NCI-H2029 (cell line): ENCODE data around the gene CYBC1.
"Not testable (repeated sequence)": the region's sequence is repeated elsewhere in the genome, so short reads cannot be mapped to it uniquely, and the experiment has no call there.

Experiments
- DNase-seq: peaks from one replicate; lab custom pipeline; 2025; lab: John Stamatoyannopoulos, UW

CYBC1 gene

DNA sequence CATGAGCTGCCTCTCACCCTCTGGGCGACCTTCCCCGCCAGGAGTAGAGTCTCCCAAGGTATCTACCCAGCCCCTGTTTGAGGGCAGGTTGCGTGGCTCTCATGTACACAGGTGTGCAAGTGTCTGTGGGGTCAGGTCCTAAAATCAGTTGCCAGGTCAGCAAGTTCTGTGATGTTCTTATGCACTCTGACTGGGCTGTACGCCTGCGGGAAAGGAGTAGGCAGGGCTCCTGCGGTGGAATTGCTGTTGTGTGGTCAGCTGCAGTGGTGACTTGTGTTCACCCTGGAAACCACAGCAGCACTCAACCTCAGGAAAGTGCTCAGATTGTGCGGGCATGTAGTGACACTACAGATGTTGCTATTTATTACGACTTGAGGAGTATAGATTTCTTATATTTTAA lies 27.4 kb upstream of the CYBC1 start:
- DNase-seq, result no peak

- no peak for DNase-seq
These were observed 24.9 kb upstream of the CYBC1 start for GRCh38 chr17:82475458-82475857.

DNA sequence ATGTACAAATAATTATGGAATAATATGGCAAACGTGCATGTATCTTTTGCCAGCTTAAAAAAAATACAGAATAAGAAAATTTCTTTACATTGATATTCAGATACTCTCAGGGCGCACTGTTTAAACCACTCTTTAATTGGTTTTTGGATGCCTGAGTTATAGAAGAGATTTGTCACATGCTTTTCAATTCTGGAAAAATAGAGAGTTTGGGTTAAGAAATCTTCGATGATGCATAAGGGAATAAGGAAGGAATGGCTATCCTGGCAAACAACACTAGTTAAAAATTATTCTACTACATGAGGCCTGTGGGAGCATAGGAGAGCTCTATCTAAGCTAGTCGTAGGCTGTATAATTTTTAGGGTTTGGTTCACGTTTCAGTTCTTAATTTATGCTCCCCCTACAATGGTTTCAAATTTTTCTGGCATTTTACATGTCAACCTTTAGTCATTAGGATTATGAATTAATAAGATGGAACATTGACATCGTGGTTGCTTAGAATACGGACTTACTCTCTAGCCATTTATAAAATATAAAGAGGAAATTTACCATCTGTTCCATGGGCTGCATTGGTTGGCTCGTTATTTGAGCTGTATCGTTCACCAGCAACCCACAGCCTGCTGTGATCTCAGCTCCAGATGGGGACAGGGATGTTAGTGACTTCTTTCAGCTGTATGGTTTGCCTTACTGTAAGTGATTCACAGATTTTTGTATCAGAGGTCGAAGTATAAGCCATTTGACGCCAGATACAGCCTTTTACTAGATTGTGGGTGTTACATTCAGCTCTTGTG lies 23.9 kb upstream of the CYBC1 start:
- DNase-seq, result no peak

- DNase-seq, result no peak
These were observed 19.5 kb upstream of the CYBC1 start for GRCh38 chr17:82470065-82470464.

GRCh38 chr17:82468692-82469091 lies 18.1 kb upstream of the CYBC1 start:
- no peak for DNase-seq

DNA sequence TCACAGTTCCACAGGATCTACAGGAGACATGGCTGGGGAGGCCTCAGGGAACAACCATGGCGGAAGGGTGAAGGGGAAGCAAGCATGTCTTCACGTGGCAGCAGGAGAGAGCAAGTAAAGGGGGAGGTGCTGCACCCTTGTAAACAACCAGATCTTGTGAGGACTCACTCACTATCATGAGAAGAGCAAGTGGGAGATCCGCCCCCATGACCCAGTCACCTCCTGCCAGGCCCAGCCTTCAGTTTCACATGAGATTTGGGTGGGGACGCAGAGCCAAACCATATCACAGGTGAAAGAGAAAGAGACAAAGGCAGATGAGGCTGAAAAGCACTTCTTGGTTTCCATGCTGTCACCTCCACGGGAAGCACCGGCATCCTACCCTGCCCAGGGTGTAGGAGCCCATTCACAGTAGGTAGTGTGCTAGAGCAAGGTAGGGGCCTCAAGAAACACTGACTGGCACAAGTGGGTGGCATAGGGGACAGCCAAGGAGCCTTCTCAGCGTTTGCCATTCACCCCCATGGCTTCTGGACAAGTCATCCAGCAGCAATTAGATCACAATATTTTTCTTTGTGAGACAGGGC lies 14.6 kb upstream of the CYBC1 start:
- no peak for DNase-seq

DNA sequence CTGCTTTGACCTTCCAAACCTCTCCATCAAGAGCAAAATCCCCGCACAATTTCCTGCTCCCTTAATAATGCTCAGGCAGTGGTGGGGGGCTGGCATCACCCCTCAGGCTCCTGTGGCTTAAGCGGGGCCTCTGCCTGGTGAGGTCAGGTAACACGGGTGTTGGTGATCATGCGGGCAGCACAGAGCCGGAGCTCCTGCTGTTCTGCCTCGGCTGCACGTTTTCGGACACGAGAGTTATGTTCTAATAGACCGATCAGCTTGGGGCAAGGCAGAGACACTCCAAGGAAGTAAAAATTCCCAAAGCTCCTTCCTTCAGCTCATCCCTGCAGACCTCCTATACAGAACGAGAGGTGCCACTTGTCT lies 14.0 kb upstream of the CYBC1 start:
- DNase-seq, result no peak

DNA sequence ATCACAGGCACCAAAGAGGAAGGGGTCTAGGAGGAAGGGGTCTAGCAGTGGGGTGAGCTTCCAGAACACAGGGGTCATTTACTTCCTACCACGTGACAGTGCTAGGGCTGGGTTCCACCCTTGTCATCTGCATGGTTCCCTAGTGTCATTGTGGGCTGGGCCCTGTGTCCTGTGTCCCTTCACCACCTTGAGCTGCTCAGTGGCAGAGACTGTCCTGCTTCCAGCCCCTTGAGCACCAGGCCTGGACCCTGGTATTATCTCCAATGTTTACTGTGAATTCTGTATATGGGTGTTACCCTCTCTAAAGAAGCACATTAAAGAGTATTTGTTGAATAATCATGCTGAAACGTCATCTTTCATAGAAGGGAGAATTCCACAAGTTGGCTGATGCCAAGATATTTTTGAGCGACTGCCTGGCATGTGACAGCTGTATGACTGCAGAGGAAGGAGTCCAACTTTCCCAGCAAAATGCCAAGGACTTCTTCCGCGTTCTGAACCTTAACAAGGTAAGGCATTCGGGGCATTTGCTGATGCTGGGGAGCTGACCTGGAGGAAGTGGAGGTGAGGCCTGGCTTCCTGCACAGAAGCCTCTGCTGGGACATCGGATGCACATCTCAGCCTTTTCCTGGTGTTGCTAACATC lies 13.5 kb upstream of the CYBC1 start:
- DNase-seq, result no peak

GRCh38 chr17:82463391-82463790 lies 12.8 kb upstream of the CYBC1 start:
- DNase-seq, result no peak

DNA sequence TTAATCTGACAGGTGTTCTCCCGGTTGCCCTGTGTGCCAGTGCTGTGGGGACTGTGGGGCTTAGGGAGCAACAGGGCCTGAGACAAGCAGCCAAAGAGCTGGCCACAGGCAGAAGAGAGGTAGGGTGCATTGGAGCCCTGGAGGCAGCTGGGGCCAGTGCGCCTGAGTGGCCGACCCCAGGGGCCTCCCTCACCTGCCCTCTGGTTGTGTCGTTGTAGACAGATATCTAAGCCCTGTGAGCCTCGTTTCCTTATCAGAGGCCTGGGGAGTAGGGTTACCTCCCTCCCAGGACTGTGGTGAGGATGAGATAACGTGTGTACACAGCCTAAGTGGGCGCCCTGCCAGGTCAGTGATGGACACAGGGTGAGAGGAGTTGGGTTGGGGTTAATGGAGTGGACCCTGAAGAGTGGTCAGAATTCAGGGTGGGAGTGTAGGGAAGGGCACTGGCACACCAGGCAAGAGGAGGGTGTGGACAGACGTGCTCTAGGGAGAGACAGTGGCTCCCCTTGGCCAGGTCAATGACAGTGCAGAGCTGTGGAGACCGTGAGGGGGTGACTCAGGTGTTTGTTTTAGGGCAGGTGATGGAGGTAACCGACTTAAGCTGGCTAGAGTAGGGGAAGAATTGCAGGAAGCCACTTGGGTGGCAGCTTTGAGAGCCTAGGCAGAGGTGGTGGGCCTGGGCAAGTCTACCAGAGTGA lies 11.4 kb upstream of the CYBC1 start:
- DNase-seq, result peak; percentile 83

DNA sequence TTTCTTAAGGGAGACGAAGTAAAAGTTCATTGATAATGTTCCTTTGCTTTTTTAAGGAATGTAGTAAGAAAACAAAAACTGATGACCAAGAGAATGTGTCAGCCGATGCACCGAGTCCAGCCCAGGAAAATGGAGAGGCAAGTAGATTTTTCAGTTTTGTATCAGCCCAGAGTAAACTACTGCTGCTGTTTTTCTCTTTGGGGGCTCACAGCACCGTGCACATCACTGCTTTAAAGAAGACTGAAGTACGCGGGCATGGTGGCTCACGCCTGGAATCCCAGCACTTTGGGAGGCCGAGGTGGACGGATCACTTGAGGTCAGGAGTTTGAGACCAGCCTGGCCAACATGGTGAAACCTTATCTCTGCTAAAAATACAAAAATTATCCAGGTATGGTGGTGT lies 9.4 kb upstream of the CYBC1 start:
- not testable (repeated sequence) for DNase-seq

DNA sequence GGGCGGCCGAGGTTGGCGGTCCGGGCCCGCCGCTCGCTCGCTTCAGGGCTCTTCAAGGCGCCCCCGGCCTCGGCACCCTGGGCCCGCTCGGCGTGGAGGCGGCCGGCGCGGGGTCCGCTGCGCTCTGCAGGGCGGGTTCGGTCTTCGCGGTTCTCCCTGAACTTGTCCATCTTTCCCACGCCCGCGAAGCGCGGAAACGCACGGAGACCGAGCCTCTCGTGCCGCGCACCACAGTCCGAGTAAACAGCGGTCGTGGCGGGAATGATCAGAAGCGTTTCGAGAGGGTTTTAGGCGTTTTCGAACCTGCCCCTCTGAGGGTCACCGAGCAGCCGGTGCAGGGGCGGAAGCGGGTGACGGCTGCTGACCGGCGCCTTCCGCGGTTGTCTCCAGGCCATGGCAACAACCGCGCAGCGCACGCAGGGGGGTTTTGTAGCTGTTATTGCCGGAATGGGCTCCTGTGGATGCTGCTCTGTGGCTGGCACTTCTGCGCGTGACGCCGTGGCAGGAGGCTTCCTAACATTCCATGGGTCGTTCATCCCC lies 8.4 kb upstream of the CYBC1 start:
- no peak for DNase-seq

- peak; percentile 93 for DNase-seq
These were observed 7.8 kb upstream of the CYBC1 start, which contains the start of gene NARF for GRCh38 chr17:82458179-82458884. NARF (plus strand) TSS chr17:82458741; CDS start chr17:82458804, 63 bp downstream.

DNA sequence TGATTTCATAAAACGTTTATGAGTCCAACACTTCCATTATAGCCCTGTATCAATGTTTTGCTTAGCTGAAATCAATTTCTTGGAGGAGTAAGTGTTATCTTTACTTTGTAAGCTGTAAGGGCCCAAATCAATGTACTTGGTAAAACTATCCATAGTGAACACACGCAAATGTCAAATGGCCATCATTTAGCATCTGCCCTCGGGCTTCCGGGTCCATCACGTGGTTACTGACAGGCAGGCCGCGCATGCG lies 7.3 kb upstream of the CYBC1 start:
- DNase-seq, result no peak

DNA sequence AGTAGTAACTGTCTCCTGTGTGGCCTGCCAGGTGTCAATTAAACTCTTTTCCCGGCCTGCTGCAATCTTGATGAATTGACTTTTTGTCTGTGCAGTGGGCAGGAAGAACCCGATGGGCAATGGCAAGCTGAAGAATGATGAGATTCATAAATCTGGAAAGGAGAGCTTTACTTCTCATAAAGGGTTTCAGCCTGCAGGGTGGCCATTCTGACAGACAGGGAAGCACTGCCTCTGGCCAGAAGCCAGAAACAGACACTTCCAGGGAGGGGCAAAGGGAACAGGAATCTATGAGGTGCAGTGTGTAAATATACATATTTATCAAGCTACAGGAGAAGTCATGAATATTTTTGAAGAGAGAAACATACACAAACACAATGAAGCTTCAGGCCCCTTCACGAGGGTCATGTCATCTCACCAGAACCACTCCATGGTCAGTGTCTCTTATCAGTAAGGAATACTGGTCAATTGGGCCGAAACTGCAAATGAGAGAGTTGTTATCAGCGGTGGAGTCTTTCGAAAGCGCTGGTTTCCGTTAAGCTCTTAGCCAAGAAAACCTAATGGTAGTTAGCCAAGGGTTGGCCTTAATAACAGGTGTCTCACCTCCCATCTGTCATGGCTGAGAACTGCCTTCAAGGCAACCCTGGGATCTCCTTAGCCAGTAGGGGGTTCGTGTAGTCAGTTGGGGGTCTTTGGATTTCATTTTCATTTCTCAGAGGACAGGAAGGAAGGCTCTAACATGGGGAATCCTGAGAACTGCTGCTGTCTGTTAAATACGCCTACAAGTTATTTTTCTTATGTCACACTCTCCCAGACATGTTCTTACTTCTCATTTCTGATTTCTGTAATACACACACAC lies 6.7 kb upstream of the CYBC1 start:
- DNase-seq, result peak; percentile 55

DNA sequence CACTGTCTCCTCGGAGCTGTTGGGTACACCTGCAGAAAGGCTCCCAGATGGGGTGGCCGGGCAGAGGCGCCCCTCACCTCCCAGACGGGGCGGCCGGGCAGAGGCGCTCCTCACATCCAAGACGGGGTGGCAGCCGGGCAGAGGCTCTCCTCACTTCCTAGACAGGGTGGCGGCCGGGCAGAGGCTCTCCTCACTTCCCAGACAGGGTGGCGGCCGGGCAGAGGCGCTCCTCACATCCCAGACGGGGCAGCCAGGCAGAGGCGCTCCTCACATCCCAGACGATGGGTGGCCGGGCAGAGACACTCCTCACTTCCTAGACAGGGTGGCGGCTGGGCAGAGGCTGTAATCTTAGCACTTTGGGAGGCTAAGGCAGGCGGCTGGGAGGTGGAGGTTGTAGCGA lies 3.2 kb upstream of the CYBC1 start:
- DNase-seq, result not testable (repeated sequence)

- not testable (repeated sequence) for DNase-seq
These were observed 2.6 kb upstream of the CYBC1 start for GRCh38 chr17:82453151-82453550.

GRCh38 chr17:82452162-82452561 lies 1.6 kb upstream of the CYBC1 start:
- no peak for DNase-seq

DNA sequence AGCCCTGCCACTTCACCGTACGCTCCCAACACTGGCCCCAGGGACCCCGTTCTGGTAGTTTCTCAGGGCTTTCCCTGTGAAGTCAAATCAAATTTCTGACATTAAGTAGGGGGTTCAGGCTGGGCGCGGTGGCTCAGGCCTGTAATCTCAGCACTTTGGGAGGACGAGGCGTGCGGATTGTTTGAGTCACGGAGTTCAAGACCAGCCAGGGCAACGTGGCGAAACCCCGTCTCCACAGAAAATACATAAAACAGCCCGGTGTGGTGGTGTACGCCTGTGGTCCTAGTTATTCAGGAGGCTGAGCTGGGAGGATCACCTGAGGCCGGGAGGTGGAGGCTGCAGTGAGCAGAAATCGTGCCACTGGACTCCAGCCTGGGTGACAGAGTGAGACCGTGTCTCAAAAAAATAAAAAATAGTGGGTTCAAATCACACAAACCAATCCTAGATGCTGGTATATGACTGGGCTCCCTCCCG lies 632 bp downstream of the CYBC1 start:
- no peak for DNase-seq

DNA sequence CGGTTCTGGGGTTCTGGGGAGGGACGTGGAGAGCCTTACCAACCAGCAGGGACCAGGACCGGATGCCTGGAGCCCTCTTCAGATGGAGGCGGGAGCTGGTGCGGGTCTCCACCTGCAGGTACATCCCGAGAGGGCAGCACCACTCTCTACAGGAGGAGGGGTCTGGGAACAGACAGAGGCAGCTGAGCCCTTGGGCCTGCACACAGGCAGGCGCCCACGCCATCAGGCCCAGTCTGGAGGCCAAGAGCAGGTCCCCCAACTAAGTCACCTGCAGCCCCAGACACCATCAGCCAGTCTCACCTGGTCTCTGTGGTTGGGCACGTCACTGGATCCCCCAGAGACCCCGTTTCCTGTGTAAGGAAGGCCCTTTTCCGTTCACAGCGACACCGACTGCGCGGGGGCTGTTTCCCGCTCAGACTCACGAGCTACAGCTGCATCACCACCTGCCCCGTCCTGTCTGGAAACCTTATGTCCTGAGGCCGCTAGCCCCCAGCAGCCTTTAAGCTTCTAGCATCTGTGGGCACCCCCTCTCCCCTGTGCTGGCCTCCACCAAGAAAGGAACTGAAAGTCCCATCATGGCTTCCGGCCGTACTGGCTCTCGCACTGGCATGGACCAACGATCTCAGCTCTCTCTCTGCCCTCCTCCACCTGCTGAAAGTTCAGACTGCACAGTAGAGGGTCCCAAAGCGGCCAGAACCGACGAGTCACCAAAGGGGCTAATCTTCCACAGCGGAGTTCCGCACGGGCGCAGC lies 1.2 kb downstream of the CYBC1 start:
- DNase-seq, result no peak
